ENCODE results near the gene PACRGL.
"Not testable (repeated sequence)": the region's sequence is repeated elsewhere in the genome, so short reads cannot be mapped to it uniquely, and the experiment has no call there.

The PACRGL gene

GRCh38 chr4:20778896-20779295 lies 78.6 kb downstream of the PACRGL start:
- no peak overlapping the region for H2AFZ ChIP-seq (ENCODE audit: low read depth, low read length)
- H3K79me2 ChIP-seq (ENCODE audit: insufficient read depth, low read length), result no peaks in the 10 kb centered on the region
- no peak overlapping the region for H3K4me2 ChIP-seq (ENCODE audit: insufficient read depth, low read length)
- H3K36me3 ChIP-seq (ENCODE audit: insufficient read depth, low read length), result no peaks in the 10 kb centered on the region
- ATAC-seq (ENCODE audit: insufficient read depth, low read depth), result no peak
- no peaks in the 10 kb centered on the region for H3K9me3 ChIP-seq (ENCODE audit: insufficient read depth, low read length, severe bottlenecking)
- no peaks in the 10 kb centered on the region for H3K27me3 ChIP-seq (ENCODE audit: insufficient read depth, low read length, poor library complexity)
- no peaks in the 10 kb centered on the region for H4K20me1 ChIP-seq (ENCODE audit: insufficient read depth, low read length)
- H3K4me3 ChIP-seq (ENCODE audit: low read depth in 1 of 2, low read length in 2 of 2), result no peak overlapping the region
- H3K9ac ChIP-seq (ENCODE audit: low read depth, low read length), result no peak overlapping the region
- no peak for TF ChIP-seq EZH2 (IDR thresholded peaks at IDR 0.05; ENCODE audit: borderline replicate concordance, low read depth, low read length, severe bottlenecking)
- no peak for TF ChIP-seq CTCF (IDR thresholded peaks at IDR 0.05; ENCODE audit: borderline replicate concordance, extremely low read depth, low read length, poor library complexity, severe bottlenecking)
- H3K4me1 ChIP-seq (ENCODE audit: insufficient read depth, low read length), result no peaks in the 10 kb centered on the region
- no peak overlapping the region for H3K27ac ChIP-seq (ENCODE audit: low read length)
- DNase-seq, result no peak

GRCh38 chr4:20783134-20783533 lies 82.9 kb downstream of the PACRGL start:
- not testable (repeated sequence) for H3K36me3 ChIP-seq (ENCODE audit: insufficient read depth, low read length); H3K4me2 ChIP-seq (ENCODE audit: insufficient read depth, low read length); H3K4me1 ChIP-seq (ENCODE audit: insufficient read depth, low read length); H3K27ac ChIP-seq (ENCODE audit: low read length); H3K9ac ChIP-seq (ENCODE audit: low read depth, low read length); ATAC-seq (ENCODE audit: insufficient read depth, low read depth); H2AFZ ChIP-seq (ENCODE audit: low read depth, low read length); DNase-seq; H3K9me3 ChIP-seq (ENCODE audit: insufficient read depth, low read length, severe bottlenecking); H3K79me2 ChIP-seq (ENCODE audit: insufficient read depth, low read length); H3K27me3 ChIP-seq (ENCODE audit: insufficient read depth, low read length, poor library complexity); H4K20me1 ChIP-seq (ENCODE audit: insufficient read depth, low read length); H3K4me3 ChIP-seq (ENCODE audit: low read depth in 1 of 2, low read length in 2 of 2)

GRCh38 chr4:20787940-20788665 lies 87.8 kb downstream of the PACRGL start:
- no peak overlapping the region for H3K4me3 ChIP-seq (ENCODE audit: low read depth in 1 of 2, low read length in 2 of 2)
- DNase-seq (no peak), ATAC-seq (ENCODE audit: insufficient read depth, low read depth) (no peak)
- TF ChIP-seq CTCF (IDR thresholded peaks at IDR 0.05; ENCODE audit: borderline replicate concordance, extremely low read depth, low read length, poor library complexity, severe bottlenecking) (no peak), EZH2 (IDR thresholded peaks at IDR 0.05; ENCODE audit: borderline replicate concordance, low read depth, low read length, severe bottlenecking) (no peak)
- H3K4me1 ChIP-seq (ENCODE audit: insufficient read depth, low read length), result no peaks in the 10 kb centered on the region
- H3K79me2 ChIP-seq (ENCODE audit: insufficient read depth, low read length), result no peaks in the 10 kb centered on the region
- H3K9ac ChIP-seq (ENCODE audit: low read depth, low read length), result no peak overlapping the region
- H4K20me1 ChIP-seq (ENCODE audit: insufficient read depth, low read length), result no peaks in the 10 kb centered on the region
- H3K27me3 ChIP-seq (ENCODE audit: insufficient read depth, low read length, poor library complexity), result no peaks in the 10 kb centered on the region
- H2AFZ ChIP-seq (ENCODE audit: low read depth, low read length), result no peak overlapping the region
- no peaks in the 10 kb centered on the region for H3K9me3 ChIP-seq (ENCODE audit: insufficient read depth, low read length, severe bottlenecking)
- H3K4me2 ChIP-seq (ENCODE audit: insufficient read depth, low read length), result no peak overlapping the region
- H3K27ac ChIP-seq (ENCODE audit: low read length), result no peak overlapping the region
- H3K36me3 ChIP-seq (ENCODE audit: insufficient read depth, low read length), result no peaks in the 10 kb centered on the region

All from DND-41 (cell line).